Measurements from ENCODE around the gene STOML2.

Gene STOML2

GRCh38 chr9:35072461-35073278 lies 30.3 kb downstream of the STOML2 start, which contains the start of gene VCP:
Gene VCP, minus strand, starts transcription at chr9:35072625. Its CDS starts 272 bp downstream, at chr9:35072353.
- peaks cover 27% of the 10 kb centered on the region for H3K4me1 Mint-ChIP-seq

GRCh38 chr9:35071814-35072460 lies 31.0 kb downstream of the STOML2 start:
- H3K27ac Mint-ChIP-seq: peak overlapping the region; percentile 86
- peaks cover 22% of the 10 kb centered on the region for H3K36me3 Mint-ChIP-seq
- peaks cover 29% of the 10 kb centered on the region for H3K4me1 Mint-ChIP-seq
- no peaks in the 10 kb centered on the region for H3K9me3 Mint-ChIP-seq
- DNase-seq (ENCODE audit: low spot score in 2 of 2): peak; percentile 62 to 87
- H3K27me3 Mint-ChIP-seq: no peaks in the 10 kb centered on the region
- peak; percentile 51 for ATAC-seq (ENCODE audit: low read depth)
- H3K4me3 Mint-ChIP-seq: peak overlapping the region; percentile 85

More at GRCh38 chr9:35072461-35073278, 30.3 kb downstream of the STOML2 start, which contains the start of gene VCP:
- Mint-ChIP-seq H3K4me3 (peak within 1 kb of the TSS; percentile 85), H3K27ac (peak within 1 kb of the TSS; percentile 86), H3K36me3 (peaks cover 16% of the 10 kb centered on the region), H3K9me3 (no peaks in the 10 kb centered on the region), H3K27me3 (no peaks in the 10 kb centered on the region)
- peak; percentile 86 for ATAC-seq (ENCODE audit: low read depth)
- peak in 1 of 2 donors; percentile 97 for DNase-seq (ENCODE audit: low spot score in 2 of 2)

GRCh38 chr9:35070823-35071813 lies 31.8 kb downstream of the STOML2 start:
- H3K36me3 Mint-ChIP-seq: peaks cover 26% of the 10 kb centered on the region
- H3K9me3 Mint-ChIP-seq: no peaks in the 10 kb centered on the region
- no peak for ATAC-seq (ENCODE audit: low read depth)
- peak overlapping the region; percentile 85 for H3K4me3 Mint-ChIP-seq
- peak overlapping the region; percentile 85 for H3K27ac Mint-ChIP-seq
- H3K27me3 Mint-ChIP-seq: no peaks in the 10 kb centered on the region
- no peak for DNase-seq (ENCODE audit: low spot score in 2 of 2)
- H3K4me1 Mint-ChIP-seq: peaks cover 29% of the 10 kb centered on the region

GRCh38 chr9:35069020-35069419 lies 33.9 kb downstream of the STOML2 start:
- Mint-ChIP-seq H3K4me1 (peaks cover 29% of the 10 kb centered on the region), H3K36me3 (peaks cover 24% of the 10 kb centered on the region), H3K27ac (no peak overlapping the region), H3K27me3 (no peaks in the 10 kb centered on the region), H3K4me3 (peak overlapping the region; percentile 65), H3K9me3 (no peaks in the 10 kb centered on the region)
- no peak for ATAC-seq (ENCODE audit: low read depth)
- DNase-seq (ENCODE audit: low spot score in 2 of 2): no peak

GRCh38 chr9:35067056-35067455 lies 35.9 kb downstream of the STOML2 start:
- no peak overlapping the region for H3K27ac Mint-ChIP-seq
- peaks cover 37% of the 10 kb centered on the region for H3K36me3 Mint-ChIP-seq
- ATAC-seq (ENCODE audit: low read depth): no peak
- no peaks in the 10 kb centered on the region for H3K27me3 Mint-ChIP-seq
- no peak for DNase-seq (ENCODE audit: low spot score in 2 of 2)
- no peak overlapping the region for H3K4me3 Mint-ChIP-seq
- peaks cover 26% of the 10 kb centered on the region for H3K4me1 Mint-ChIP-seq
- no peaks in the 10 kb centered on the region for H3K9me3 Mint-ChIP-seq

- no peak overlapping the region for H3K27ac Mint-ChIP-seq
Measured at GRCh38 chr9:35060548-35061207, 42.3 kb downstream of the STOML2 start.

GRCh38 chr9:35059438-35059837 lies 43.5 kb downstream of the STOML2 start:
- DNase-seq (ENCODE audit: low spot score in 2 of 2) (no peak), ATAC-seq (ENCODE audit: low read depth) (no peak)
- no peak overlapping the region for H3K4me3 Mint-ChIP-seq
- peaks cover 57% of the 10 kb centered on the region for H3K36me3 Mint-ChIP-seq
- no peaks in the 10 kb centered on the region for H3K4me1 Mint-ChIP-seq
- H3K27ac Mint-ChIP-seq: no peak overlapping the region
- no peaks in the 10 kb centered on the region for H3K27me3 Mint-ChIP-seq
- H3K9me3 Mint-ChIP-seq: no peaks in the 10 kb centered on the region

More at GRCh38 chr9:35060548-35061207, 42.3 kb downstream of the STOML2 start:
- ATAC-seq (ENCODE audit: low read depth) (no peak), DNase-seq (ENCODE audit: low spot score in 2 of 2) (no peak)
- H3K4me3 Mint-ChIP-seq: no peak overlapping the region
- no peaks in the 10 kb centered on the region for H3K4me1 Mint-ChIP-seq
- H3K27me3 Mint-ChIP-seq: no peaks in the 10 kb centered on the region
- H3K9me3 Mint-ChIP-seq: no peaks in the 10 kb centered on the region
- peaks cover 57% of the 10 kb centered on the region for H3K36me3 Mint-ChIP-seq

GRCh38 chr9:35057271-35057620 lies 45.7 kb downstream of the STOML2 start:
- no peak for DNase-seq (ENCODE audit: low spot score in 2 of 2)
- H3K4me1 Mint-ChIP-seq: peaks cover 2% of the 10 kb centered on the region
- H3K36me3 Mint-ChIP-seq: peaks cover 48% of the 10 kb centered on the region
- no peak for ATAC-seq (ENCODE audit: low read depth)
- H3K9me3 Mint-ChIP-seq: no peaks in the 10 kb centered on the region
- no peaks in the 10 kb centered on the region for H3K27me3 Mint-ChIP-seq
- H3K4me3 Mint-ChIP-seq: no peak overlapping the region
- H3K27ac Mint-ChIP-seq: no peak overlapping the region

- Mint-ChIP-seq H3K27me3 (no peaks in the 10 kb centered on the region), H3K9me3 (no peaks in the 10 kb centered on the region), H3K36me3 (peaks cover 45% of the 10 kb centered on the region), H3K4me1 (peaks cover 2% of the 10 kb centered on the region), H3K4me3 (no peak overlapping the region), H3K27ac (peak overlapping the region; percentile 14)
- no peak for ATAC-seq (ENCODE audit: low read depth)
- no peak for DNase-seq (ENCODE audit: low spot score in 2 of 2)
Measured at GRCh38 chr9:35056571-35057270, 46.2 kb downstream of the STOML2 start.

GRCh38 chr9:35054871-35055644 lies 47.9 kb downstream of the STOML2 start:
- H3K36me3 Mint-ChIP-seq: peaks cover 37% of the 10 kb centered on the region
- H3K4me1 Mint-ChIP-seq: peaks cover 7% of the 10 kb centered on the region
- DNase-seq (ENCODE audit: low spot score in 2 of 2) (no peak), ATAC-seq (ENCODE audit: low read depth) (no peak)
- H3K27me3 Mint-ChIP-seq: no peaks in the 10 kb centered on the region
- H3K4me3 Mint-ChIP-seq: no peak overlapping the region
- peak overlapping the region; percentile 77 for H3K27ac Mint-ChIP-seq
- no peaks in the 10 kb centered on the region for H3K9me3 Mint-ChIP-seq

- Mint-ChIP-seq H3K9me3 (no peaks in the 10 kb centered on the region), H3K36me3 (peaks cover 32% of the 10 kb centered on the region), H3K27ac (peak overlapping the region; percentile 77), H3K4me1 (peaks cover 7% of the 10 kb centered on the region), H3K27me3 (no peaks in the 10 kb centered on the region), H3K4me3 (no peak overlapping the region)
- ATAC-seq (ENCODE audit: low read depth): no peak
- DNase-seq (ENCODE audit: low spot score in 2 of 2): no peak
Measured at GRCh38 chr9:35054185-35054835, 48.6 kb downstream of the STOML2 start.

Data from memory B cell (primary cell).